ENCODE measurements around the gene TMCO6.

DNA sequence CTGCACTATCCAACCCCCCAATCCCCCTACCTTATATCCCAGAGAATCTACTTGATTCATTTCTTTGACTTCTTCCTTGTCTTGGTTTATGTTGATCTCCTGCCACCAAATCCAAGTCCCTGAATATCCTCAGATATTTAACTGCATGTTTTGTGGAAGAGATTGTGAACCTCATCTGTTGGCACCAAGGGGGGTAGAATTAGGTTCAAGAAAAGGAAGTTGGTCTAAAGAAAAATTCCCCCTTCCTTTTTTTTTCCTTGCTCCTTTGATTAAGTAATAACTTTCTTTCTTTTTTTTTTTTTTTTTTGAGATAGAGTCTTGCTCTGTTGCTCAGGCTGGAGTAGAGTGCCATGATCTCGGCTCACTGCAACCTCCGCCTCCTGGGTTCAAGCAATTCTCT, 5.8 kb upstream of the TMCO6 start:
- TF ChIP-seq, protein P1, sequence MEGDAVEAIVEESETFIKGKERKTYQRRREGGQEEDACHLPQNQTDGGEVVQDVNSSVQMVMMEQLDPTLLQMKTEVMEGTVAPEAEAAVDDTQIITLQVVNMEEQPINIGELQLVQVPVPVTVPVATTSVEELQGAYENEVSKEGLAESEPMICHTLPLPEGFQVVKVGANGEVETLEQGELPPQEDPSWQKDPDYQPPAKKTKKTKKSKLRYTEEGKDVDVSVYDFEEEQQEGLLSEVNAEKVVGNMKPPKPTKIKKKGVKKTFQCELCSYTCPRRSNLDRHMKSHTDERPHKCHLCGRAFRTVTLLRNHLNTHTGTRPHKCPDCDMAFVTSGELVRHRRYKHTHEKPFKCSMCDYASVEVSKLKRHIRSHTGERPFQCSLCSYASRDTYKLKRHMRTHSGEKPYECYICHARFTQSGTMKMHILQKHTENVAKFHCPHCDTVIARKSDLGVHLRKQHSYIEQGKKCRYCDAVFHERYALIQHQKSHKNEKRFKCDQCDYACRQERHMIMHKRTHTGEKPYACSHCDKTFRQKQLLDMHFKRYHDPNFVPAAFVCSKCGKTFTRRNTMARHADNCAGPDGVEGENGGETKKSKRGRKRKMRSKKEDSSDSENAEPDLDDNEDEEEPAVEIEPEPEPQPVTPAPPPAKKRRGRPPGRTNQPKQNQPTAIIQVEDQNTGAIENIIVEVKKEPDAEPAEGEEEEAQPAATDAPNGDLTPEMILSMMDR (IDR thresholded peaks at IDR 0.05; ENCODE audit: insufficient read depth, low read length, poor library complexity, severe bottlenecking), result no peak
- TF ChIP-seq EZH2phosphoT487 (conservative IDR thresholded peaks at IDR 0.05; ENCODE audit: low read length), result no peak
